Measurements from ENCODE around the gene PPARGC1A. TPM values are rescaled to one million over a fixed set of nuclear protein-coding genes. Genes with fewer than 3 reads are reported as not detected.

PPARGC1A gene
- total and polyA plus RNA-seq, 4 donors: 7.7 to 34.6 (median 16.3) TPM

- no peak overlapping the region for H3K9ac ChIP-seq (ENCODE audit: low read depth in 1 of 2, low read length in 2 of 2)
- no peaks in the 10 kb centered on the region for H3K4me1 ChIP-seq (ENCODE audit: control insufficient read depth in 4 of 4, insufficient read depth in 4 of 4, low read length in 3 of 4)
- WGBS: 87% methylated on average over 5 of the region's 5 CpGs
- TF ChIP-seq EGR1 (IDR thresholded peaks at IDR 0.05; ENCODE audit: low read depth in 2 of 2): no peak
- no peak for TF ChIP-seq NR2F2 (IDR thresholded peaks at IDR 0.05)
- no peak for TF ChIP-seq FOXA2 (IDR thresholded peaks at IDR 0.05)
- no peak for TF ChIP-seq TAF1 (conservative IDR thresholded peaks at IDR 0.05)
- no peak for TF ChIP-seq SP1 (IDR thresholded peaks at IDR 0.05)
- TF ChIP-seq HNF4G (IDR thresholded peaks at IDR 0.05): no peak
- no peak for TF ChIP-seq REST (IDR thresholded peaks at IDR 0.05)
- TF ChIP-seq JUND (IDR thresholded peaks at IDR 0.05): no peak
- TF ChIP-seq ZBTB33 (IDR thresholded peaks at IDR 0.05): no peak
- no peak for TF ChIP-seq CTCF (IDR thresholded peaks at IDR 0.05; ENCODE audit: low read depth, low read length, missing input control)
- no peak for TF ChIP-seq RAD21 (IDR thresholded peaks at IDR 0.05)
- no peak for TF ChIP-seq YY1 (IDR thresholded peaks at IDR 0.05)
- no peak for TF ChIP-seq MAX (IDR thresholded peaks at IDR 0.05)
- TF ChIP-seq GABPA (IDR thresholded peaks at IDR 0.05 in 1 of 2, conservative IDR thresholded peaks at IDR 0.05 in 1 of 2): no peak
- no peak for TF ChIP-seq RXRA (IDR thresholded peaks at IDR 0.05)
- no peaks in the 10 kb centered on the region for H3K27me3 ChIP-seq (ENCODE audit: control insufficient read depth in 4 of 4, insufficient read depth in 4 of 4, low read length in 3 of 4)
- no peak overlapping the region for H3K27ac ChIP-seq (ENCODE audit: low read depth in 1 of 2, low read length in 2 of 2)
- no peak for DNase-seq (ENCODE audit: low spot score)
- H3K9me3 ChIP-seq (ENCODE audit: control insufficient read depth in 4 of 4, low read length in 3 of 4): no peaks in the 10 kb centered on the region
- H3K4me3 ChIP-seq (ENCODE audit: low read depth in 1 of 3, low read length in 3 of 3): no peak overlapping the region
- H3K36me3 ChIP-seq (ENCODE audit: control insufficient read depth in 4 of 4, insufficient read depth in 3 of 4, low read depth in 1 of 4, low read length in 3 of 4): peaks cover 4 to 43% (median 19%) of the 10 kb centered on the region in 4 donors
Measured at GRCh38 chr4:23805450-23805851, 84.4 kb downstream of the PPARGC1A start.

GRCh38 chr4:23789762-23790161 lies 100.1 kb downstream of the PPARGC1A start:
- peaks cover 0 to 12% (median 5%) of the 10 kb centered on the region in 4 donors for H3K36me3 ChIP-seq (ENCODE audit: control insufficient read depth in 4 of 4, insufficient read depth in 3 of 4, low read depth in 1 of 4, low read length in 3 of 4)
- no peaks in the 10 kb centered on the region for H3K9me3 ChIP-seq (ENCODE audit: control insufficient read depth in 4 of 4, low read length in 3 of 4)
- no peak overlapping the region for H3K9ac ChIP-seq (ENCODE audit: low read depth in 1 of 2, low read length in 2 of 2)
- no peaks in the 10 kb centered on the region for H3K4me1 ChIP-seq (ENCODE audit: control insufficient read depth in 4 of 4, insufficient read depth in 4 of 4, low read length in 3 of 4)
- H3K27me3 ChIP-seq (ENCODE audit: control insufficient read depth in 4 of 4, insufficient read depth in 4 of 4, low read length in 3 of 4): no peaks in the 10 kb centered on the region
- WGBS: 63% methylated on average over 5 of the region's 5 CpGs
- no peak overlapping the region for H3K27ac ChIP-seq (ENCODE audit: low read depth in 1 of 2, low read length in 2 of 2)
- DNase-seq (ENCODE audit: low spot score): no peak
- no peak for TF ChIP-seq GABPA (IDR thresholded peaks at IDR 0.05 in 1 of 2, conservative IDR thresholded peaks at IDR 0.05 in 1 of 2)
- TF ChIP-seq CTCF (IDR thresholded peaks at IDR 0.05; ENCODE audit: low read depth, low read length, missing input control): no peak
- TF ChIP-seq RXRA (IDR thresholded peaks at IDR 0.05): no peak
- no peak for TF ChIP-seq YY1 (IDR thresholded peaks at IDR 0.05)
- TF ChIP-seq SP1 (IDR thresholded peaks at IDR 0.05): no peak
- peak; percentile 14 for TF ChIP-seq MAX (IDR thresholded peaks at IDR 0.05)
- peak; percentile 13 for TF ChIP-seq NR2F2 (IDR thresholded peaks at IDR 0.05)
- TF ChIP-seq HNF4A (conservative IDR thresholded peaks at IDR 0.05): no peak
- TF ChIP-seq ZBTB33 (IDR thresholded peaks at IDR 0.05): no peak
- H3K4me3 ChIP-seq (ENCODE audit: low read depth in 1 of 3, low read length in 3 of 3): no peak overlapping the region

All from liver (tissue), 9 donors.